BJ (cell line): ENCODE measurements around the gene TRIM65. TPM values are rescaled to one million over a fixed set of nuclear protein-coding genes. Genes with fewer than 3 reads are reported as not detected.
"Not testable (repeated sequence)": the region's sequence is repeated elsewhere in the genome, so short reads cannot be mapped to it uniquely, and the experiment has no call there.

Experiments
- CTCF ChIA-PET: fragments of 350-600 bp; formaldehyde crosslinking; extraction: SDS; loops from one replicate; lab custom pipeline; 2021; ENCODE audit warnings: antibody characterized with exemption, inconsistent platforms; lab: Yijun Ruan, JAX
- POLR2A ChIA-PET: fragments of 300-600 bp; sonication (Branson Sonifier 250); formaldehyde crosslinking; extraction: SDS; loops from one replicate; lab custom pipeline; 2021; ENCODE audit warnings: antibody characterized with exemption; lab: Charles Lee
- DNase-seq: peaks from one replicate; pipeline ENCODE4 v3.0.0-alpha.2; 2011; ENCODE audit warnings: low read depth
- H3K27me3 ChIP-seq: 2 replicates; pipeline ENCODE4 v1.6.0; 2011; ENCODE audit warnings: low read length; ENCODE audit not compliant: control insufficient read depth, insufficient read depth
- H3K36me3 ChIP-seq: 2 replicates; pipeline ENCODE4 v1.5.1; 2011; ENCODE audit warnings: low read length; ENCODE audit not compliant: control insufficient read depth, insufficient read depth
- H3K4me3 ChIP-seq: 2 replicates; pipeline ENCODE4 v1.5.1; 2011; ENCODE audit warnings: low read depth, mild to moderate bottlenecking, control low read depth, low read length
- CTCF ChIP-seq: IDR thresholded peaks from 2 replicates; pipeline ENCODE4 v1.5.1; 2011; ENCODE audit warnings: low read depth, mild to moderate bottlenecking, control low read depth, inconsistent platforms, low read length, moderate library complexity; ENCODE audit not compliant: insufficient read depth
- polyA plus RNA-seq: library from polyadenylated mRNA; depleted of rRNA; stranded (reverse); fragments of >200 nt; gene quantifications from 2 replicates; pipeline ENCODE4 v1.2.3, GENCODE V29; 2011

The TRIM65 gene
- polyA plus RNA-seq, 1 experiment = 8.6 TPM

DNA sequence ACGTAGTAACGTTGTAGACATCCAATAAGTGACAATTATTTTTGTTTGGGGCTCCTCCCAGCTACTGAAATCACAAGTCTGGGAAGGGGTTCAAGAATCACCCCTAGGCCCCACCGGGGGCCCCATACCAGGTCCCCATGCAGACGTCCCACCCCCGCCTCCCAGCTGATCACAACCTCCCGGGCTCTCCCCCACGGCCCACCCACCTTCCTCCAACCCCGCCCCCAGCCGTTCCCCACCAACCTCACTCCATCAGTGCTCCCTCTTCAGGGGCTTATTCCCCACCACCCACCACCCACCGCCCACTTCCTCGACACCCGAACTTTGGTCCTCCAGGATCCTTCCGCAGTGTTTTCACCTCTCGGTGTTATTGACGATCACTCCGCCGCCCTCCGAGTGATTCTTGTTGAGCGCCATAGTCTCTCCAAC lies 41.9 kb downstream of the TRIM65 start:
- peak; percentile 18; the same call in 1 of the 2 replicates for TF ChIP-seq CTCF
- Histone ChIP-seq H3K4me3 (peak overlapping the region; percentile 79), H3K36me3 (peaks cover 7% of the 10 kb centered on the region), H3K27me3 (no peaks in the 10 kb centered on the region)
- DNase-seq = no peak
- POLR2A ChIA-PET = interaction anchor here (0.6 to 1.2 kb wide), 5 partner anchors 11 to 674 kb away, joined by 3 to 14 read pairs (median 6); partner anchors contain the start of gene UNC13D
- CTCF ChIA-PET = interaction anchor here (0.6 to 3.2 kb wide), 16 partner anchors 9 to 101 kb away, joined by 3 to 34 read pairs (median 4); partner anchors contain the start of genes MRPL38, TRIM47, TRIM65 and UNC13D

- no peak for TF ChIP-seq CTCF
- DNase-seq = no peak
- no peaks in the 10 kb centered on the region for H3K27me3 ChIP-seq
- POLR2A ChIA-PET = interaction anchor here (0.6 to 1.2 kb wide), 2 partner anchors 74 to 675 kb away, joined by 3 to 13 read pairs; a partner anchor contains a TSS
- H3K36me3 ChIP-seq = peaks cover 10% of the 10 kb centered on the region
- peak overlapping the region; percentile 79 for H3K4me3 ChIP-seq
- CTCF ChIA-PET = interaction anchor here (0.6 to 3.2 kb wide), 12 partner anchors 8 to 101 kb away, joined by 3 to 34 read pairs (median 4); partner anchors contain the start of genes TRIM47, TRIM65 and UNC13D
Observed at GRCh38 chr17:75854101-75854748, 42.5 kb downstream of the TRIM65 start.

DNA sequence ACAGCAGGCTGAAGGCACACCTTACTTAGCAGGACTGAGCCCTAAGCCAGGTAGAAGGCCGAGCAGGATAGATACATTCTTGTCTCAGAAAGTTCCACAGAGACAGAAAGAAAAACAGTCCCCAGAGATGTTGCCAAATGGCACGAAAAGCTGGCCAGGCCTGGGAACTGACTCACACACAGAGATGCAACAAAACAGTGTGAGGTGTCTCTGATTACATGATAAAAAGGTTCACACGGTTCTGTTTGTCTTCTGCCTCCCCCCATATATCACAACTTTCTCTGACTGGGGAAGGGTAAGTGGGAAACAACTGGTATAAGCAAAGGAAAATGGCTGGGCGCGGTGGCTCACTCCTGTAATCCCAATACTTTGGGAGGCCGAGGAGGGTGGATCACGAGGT lies 43.3 kb downstream of the TRIM65 start:
- Histone ChIP-seq H3K4me3 (no peak overlapping the region), H3K27me3 (no peaks in the 10 kb centered on the region), H3K36me3 (peaks cover 11% of the 10 kb centered on the region)
- ChIA-PET POLR2A (interaction anchor here (1.2 kb wide), 1 partner anchor 74 kb away, joined by 3 read pairs; a partner anchor contains a TSS), CTCF (interaction anchor here (0.6 to 3.2 kb wide), 11 partner anchors 8 to 100 kb away, joined by 3 to 34 read pairs (median 4); partner anchors contain the start of genes TRIM47, TRIM65 and UNC13D)
- DNase-seq = no peak
- no peak for TF ChIP-seq CTCF

DNA sequence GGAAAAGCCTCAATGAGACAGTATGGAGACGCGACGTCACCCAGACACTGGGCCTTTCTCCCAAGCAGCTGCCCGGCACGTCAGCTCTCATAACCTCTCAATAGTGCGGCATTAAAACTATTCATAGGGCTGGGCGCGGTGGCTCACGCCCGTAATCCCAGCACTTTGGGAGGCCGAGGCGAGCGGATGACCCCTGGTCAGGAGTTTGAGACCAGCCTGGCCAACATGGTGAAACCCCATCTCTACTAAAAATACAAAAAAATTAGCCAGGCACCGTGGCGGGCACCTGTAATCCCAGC lies 45.1 kb downstream of the TRIM65 start:
- POLR2A ChIA-PET, DNase-seq, H3K27me3 ChIP-seq, H3K4me3 ChIP-seq: not testable (repeated sequence)
- CTCF ChIA-PET = interaction anchor here (1.2 kb wide), 1 partner anchor 86 kb away, joined by 4 read pairs; the partner anchor contains the start of gene GALK1
- peaks cover 21% of the 10 kb centered on the region for H3K36me3 ChIP-seq

DNA sequence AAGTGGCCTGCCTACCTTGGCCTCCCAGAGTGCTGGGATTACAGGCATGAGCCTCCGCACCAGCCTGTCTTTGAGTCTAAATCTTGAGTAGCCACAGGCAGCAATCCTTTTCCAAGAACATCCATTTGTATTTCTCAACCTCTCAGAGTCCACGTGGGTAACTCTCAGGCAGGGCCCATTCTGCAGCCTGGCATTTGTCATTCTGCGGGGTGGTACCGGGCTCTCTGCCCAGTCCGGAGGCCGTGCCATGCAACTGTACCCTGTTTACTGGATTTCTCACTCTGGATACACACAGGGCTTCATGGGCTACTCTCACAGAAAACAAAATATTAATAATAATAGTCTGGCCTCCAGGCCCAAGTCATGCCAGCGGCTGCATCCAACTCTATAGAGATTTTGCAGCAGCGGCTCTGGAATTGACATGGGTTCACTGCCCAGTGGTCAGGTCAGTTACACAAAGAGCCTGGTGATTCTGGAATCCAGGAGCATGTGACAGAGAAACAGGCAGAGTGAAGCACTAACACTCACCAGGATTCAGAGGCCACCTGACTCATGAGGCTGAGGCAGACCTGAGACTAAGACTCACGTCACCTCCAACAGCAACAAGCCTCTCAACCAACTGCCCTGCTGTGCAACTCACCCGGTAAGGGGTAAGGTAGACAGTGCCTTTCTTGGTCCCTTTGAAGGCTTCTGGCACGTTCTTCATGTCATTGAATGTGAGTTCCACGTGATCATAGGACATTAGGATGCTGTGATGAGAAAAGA lies 45.6 kb downstream of the TRIM65 start:
- ChIA-PET POLR2A (no interaction called here), CTCF (interaction anchor here (1.1 kb wide), 1 partner anchor 24 kb away, joined by 3 read pairs; no protein-coding TSS in a partner anchor)
- Histone ChIP-seq H3K36me3 (peaks cover 24% of the 10 kb centered on the region), H3K4me3 (no peak overlapping the region), H3K27me3 (no peaks in the 10 kb centered on the region)
- TF ChIP-seq CTCF = no peak
- no peak for DNase-seq
